Panc1 (cell line): ENCODE data around the gene PRKCB.

Source experiments
- POLR2AphosphoS5 ChIP-seq: IDR thresholded peaks from 2 replicates; pipeline ENCODE4 v1.6.1; 2012; ENCODE audit warnings: mild to moderate bottlenecking, low read depth, low read length, moderate library complexity
- SIN3A ChIP-seq: IDR thresholded peaks from 2 replicates; pipeline ENCODE4 v1.6.1; 2012; ENCODE audit warnings: low read depth, mild to moderate bottlenecking, low read length, moderate library complexity, borderline replicate concordance; ENCODE audit not compliant: insufficient read depth
- TF ChIP-seq, protein P1 (sequence below): fragments of 450-650 bp; IDR thresholded peaks from 2 replicates; pipeline ENCODE4 v1.5.1; 2017; ENCODE audit warnings: mild to moderate bottlenecking
- TF ChIP-seq, protein P2 (sequence below), 2 experiments: IDR thresholded peaks; 2 replicates each; pipeline ENCODE4 v1.6.1; 2011 to 2012; ENCODE audit warnings: low read depth in 2 of 2, control low read depth in 1 of 2, low read length in 1 of 2, mild to moderate bottlenecking in 1 of 2, moderate library complexity in 1 of 2; ENCODE audit not compliant: insufficient read depth in 1 of 2

DNA sequence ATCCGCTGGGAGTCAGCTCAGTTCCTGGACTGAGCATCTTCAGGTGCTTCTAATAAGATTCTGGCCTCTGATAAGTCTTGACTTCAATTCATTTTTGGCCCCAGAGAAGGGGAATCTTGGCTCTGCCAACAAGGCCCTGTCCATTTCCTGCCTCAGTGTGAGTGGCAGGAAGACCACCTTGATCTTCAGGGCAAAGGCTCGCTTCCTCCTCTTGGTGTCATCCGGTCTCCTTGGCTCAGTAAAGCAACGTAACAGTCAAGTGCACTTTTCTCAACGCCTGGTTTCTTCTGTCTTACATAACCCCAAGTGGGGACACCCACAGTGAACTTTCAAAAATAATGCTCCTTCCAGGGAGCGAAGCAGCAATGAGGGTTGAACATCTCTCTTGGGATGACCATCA, 169.8 kb downstream of the PRKCB start:
- TF ChIP-seq, protein P1, sequence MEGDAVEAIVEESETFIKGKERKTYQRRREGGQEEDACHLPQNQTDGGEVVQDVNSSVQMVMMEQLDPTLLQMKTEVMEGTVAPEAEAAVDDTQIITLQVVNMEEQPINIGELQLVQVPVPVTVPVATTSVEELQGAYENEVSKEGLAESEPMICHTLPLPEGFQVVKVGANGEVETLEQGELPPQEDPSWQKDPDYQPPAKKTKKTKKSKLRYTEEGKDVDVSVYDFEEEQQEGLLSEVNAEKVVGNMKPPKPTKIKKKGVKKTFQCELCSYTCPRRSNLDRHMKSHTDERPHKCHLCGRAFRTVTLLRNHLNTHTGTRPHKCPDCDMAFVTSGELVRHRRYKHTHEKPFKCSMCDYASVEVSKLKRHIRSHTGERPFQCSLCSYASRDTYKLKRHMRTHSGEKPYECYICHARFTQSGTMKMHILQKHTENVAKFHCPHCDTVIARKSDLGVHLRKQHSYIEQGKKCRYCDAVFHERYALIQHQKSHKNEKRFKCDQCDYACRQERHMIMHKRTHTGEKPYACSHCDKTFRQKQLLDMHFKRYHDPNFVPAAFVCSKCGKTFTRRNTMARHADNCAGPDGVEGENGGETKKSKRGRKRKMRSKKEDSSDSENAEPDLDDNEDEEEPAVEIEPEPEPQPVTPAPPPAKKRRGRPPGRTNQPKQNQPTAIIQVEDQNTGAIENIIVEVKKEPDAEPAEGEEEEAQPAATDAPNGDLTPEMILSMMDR, result no peak
- TF ChIP-seq SIN3A (no peak), POLR2AphosphoS5 (no peak)
- TF ChIP-seq, protein P2, sequence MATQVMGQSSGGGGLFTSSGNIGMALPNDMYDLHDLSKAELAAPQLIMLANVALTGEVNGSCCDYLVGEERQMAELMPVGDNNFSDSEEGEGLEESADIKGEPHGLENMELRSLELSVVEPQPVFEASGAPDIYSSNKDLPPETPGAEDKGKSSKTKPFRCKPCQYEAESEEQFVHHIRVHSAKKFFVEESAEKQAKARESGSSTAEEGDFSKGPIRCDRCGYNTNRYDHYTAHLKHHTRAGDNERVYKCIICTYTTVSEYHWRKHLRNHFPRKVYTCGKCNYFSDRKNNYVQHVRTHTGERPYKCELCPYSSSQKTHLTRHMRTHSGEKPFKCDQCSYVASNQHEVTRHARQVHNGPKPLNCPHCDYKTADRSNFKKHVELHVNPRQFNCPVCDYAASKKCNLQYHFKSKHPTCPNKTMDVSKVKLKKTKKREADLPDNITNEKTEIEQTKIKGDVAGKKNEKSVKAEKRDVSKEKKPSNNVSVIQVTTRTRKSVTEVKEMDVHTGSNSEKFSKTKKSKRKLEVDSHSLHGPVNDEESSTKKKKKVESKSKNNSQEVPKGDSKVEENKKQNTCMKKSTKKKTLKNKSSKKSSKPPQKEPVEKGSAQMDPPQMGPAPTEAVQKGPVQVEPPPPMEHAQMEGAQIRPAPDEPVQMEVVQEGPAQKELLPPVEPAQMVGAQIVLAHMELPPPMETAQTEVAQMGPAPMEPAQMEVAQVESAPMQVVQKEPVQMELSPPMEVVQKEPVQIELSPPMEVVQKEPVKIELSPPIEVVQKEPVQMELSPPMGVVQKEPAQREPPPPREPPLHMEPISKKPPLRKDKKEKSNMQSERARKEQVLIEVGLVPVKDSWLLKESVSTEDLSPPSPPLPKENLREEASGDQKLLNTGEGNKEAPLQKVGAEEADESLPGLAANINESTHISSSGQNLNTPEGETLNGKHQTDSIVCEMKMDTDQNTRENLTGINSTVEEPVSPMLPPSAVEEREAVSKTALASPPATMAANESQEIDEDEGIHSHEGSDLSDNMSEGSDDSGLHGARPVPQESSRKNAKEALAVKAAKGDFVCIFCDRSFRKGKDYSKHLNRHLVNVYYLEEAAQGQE (IDR thresholded peaks at IDR 0.05; ENCODE audit: insufficient read depth in 1 of 2, low read depth in 2 of 2, low read length in 1 of 2), result no peak
